ENCODE measurements around the gene FGF9. TPM values are rescaled to one million over a fixed set of nuclear protein-coding genes. Genes with fewer than 3 reads are reported as not detected.

The FGF9 gene
- under 1 TPM in 1 of 2 donors, not detected in 1; 0.05 TPM for total RNA-seq

DNA sequence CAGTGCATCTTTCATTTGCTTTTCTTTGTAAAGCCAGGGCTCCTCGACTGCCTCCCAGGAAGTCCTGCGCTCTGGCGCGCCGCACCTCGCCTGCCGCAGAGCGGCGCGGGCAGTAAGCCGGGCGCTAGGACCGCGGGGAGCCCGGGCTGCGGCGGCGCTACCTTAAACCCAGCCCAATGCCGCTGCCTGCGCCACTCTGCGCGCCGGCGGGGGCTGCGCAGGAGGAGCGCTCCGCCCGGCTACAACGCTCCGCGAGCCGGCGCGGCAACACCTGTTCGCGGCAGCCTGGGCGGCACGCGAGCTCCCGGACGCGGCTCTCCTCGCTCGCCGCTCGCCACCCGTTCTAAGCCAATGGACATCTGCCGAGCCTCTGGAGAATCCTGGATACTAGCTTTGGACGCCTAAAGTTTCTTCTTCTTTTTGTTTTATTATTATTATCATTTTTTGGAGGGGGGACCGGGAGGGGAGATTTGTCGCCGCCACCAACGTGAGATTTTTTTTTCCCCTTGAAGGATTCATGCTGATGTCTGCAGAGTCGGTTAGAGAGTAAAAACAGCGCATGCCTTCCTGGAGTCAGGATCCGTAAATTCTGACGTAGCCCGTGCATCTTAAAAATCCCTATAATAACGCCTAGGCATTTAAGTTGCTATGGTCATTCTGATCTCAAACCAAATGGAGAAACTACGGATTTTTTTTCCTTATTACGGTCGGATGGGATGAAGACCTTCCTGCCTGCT is at the start of gene FGF9:
FGF9 (plus strand) TSS at position 191 of the 737 bp plus-strand sequence. CDS start 840 bp downstream, outside the sequence.
- Mint-ChIP-seq H3K4me3 (peak within 1 kb of the TSS; percentile 89), H3K27me3 (peaks cover 22% of the 10 kb centered on the region), H3K4me1 (peaks cover 8% of the 10 kb centered on the region), H3K27ac (no peak within 1 kb of the TSS), H3K36me3 (ENCODE audit: low read depth) (no peaks in the 10 kb centered on the region), H3K9me3 (no peaks in the 10 kb centered on the region)
- peak; percentile 88 for ATAC-seq (replicated peaks)

DNA sequence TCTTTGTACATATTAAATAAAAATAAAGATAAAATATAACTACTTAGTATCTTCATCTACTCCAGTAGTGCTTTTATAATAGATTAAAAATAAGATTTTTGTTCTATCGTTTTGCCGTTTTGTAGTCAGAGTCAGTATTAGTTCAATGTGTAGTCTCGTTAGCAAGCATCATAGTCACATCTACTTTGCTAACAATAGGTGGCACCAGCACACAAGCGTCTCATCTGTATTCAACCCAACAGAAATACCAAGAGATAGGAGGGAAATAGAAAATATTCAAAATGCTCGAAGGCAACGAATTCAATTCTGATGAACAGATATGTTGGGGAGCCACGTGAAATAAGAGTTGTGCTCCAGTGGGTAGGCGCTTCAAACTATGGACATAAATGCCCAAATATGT is 45.5 kb upstream of the FGF9 start:
- no peak for ATAC-seq (replicated peaks)
- H3K36me3 Mint-ChIP-seq (ENCODE audit: low read depth): no peaks in the 10 kb centered on the region
- H3K9me3 Mint-ChIP-seq: no peaks in the 10 kb centered on the region
- no peak overlapping the region for H3K27ac Mint-ChIP-seq
- H3K4me1 Mint-ChIP-seq: no peaks in the 10 kb centered on the region
- no peak overlapping the region for H3K4me3 Mint-ChIP-seq
- H3K27me3 Mint-ChIP-seq: peaks cover 10% of the 10 kb centered on the region

DNA sequence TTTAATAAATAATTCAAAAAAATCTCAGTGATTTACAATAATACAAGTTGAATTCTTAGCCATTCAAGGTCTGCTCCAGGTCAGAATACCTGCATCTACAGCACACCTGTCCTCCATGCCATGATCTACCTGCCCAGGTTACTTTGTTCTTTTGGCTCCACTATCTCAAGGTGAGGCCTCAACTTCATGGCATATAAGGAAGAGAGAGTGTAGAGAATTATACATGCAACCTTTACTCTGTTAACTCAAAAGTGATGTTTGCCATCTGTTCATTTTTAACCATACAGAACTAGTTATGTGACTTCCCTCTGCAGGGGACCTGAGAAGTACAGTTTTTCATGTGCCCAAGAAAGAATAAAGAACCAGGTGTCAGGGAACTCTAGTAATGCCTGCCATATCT is 38.7 kb upstream of the FGF9 start:
- no peaks in the 10 kb centered on the region for H3K36me3 Mint-ChIP-seq (ENCODE audit: low read depth)

DNA sequence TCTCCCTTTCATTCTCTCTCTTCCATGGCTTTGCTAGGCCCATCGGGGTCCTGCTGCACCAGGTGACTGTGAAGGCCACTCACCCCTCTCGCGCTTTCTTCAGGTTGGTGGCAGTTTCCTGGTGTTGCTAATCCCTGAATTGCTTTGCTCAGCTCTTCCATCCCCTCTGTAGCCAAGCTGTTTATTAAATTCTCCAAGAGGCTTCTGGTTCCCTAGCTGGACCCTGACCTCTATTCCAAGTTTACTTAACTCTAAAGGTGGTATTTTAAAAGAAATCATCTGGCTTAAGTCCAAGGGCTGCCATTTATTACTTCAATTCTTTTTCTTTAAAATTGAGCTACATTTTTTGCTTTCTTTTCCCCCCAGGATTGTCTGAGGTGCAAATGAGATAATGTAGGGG is 34.2 kb upstream of the FGF9 start:
- Mint-ChIP-seq H3K27ac (no peak overlapping the region), H3K4me3 (no peak overlapping the region), H3K27me3 (peaks cover 4% of the 10 kb centered on the region), H3K36me3 (ENCODE audit: low read depth) (no peaks in the 10 kb centered on the region), H3K9me3 (peaks cover 4% of the 10 kb centered on the region), H3K4me1 (no peaks in the 10 kb centered on the region)
- ATAC-seq (replicated peaks): no peak

More for the DNA sequence above, 38.7 kb upstream of the FGF9 start:
- H3K4me1 Mint-ChIP-seq: no peaks in the 10 kb centered on the region
- H3K27me3 Mint-ChIP-seq: peaks cover 8% of the 10 kb centered on the region
- no peak overlapping the region for H3K27ac Mint-ChIP-seq
- no peak for ATAC-seq (replicated peaks)
- H3K9me3 Mint-ChIP-seq: peaks cover 7% of the 10 kb centered on the region
- H3K4me3 Mint-ChIP-seq: no peak overlapping the region

DNA sequence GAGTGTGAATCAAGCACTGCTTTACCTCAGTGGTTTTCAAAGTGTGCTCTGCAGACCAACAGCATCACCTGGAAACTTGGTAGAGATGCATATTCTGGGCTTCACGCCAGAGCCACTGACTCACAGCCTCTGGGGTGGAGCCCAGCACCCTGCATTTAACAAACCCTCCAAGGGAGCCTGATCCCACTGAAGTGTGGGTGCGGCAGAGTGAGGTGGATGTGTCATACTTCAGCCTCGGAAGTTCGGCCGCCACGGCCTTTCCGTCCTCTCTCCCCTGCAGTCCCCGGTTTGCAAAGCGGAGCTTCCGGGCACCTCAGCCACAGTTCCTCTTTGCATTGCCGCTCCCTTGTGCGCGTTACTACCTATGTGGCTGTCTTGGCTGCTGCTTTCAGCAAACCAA is 33.6 kb upstream of the FGF9 start:
- Mint-ChIP-seq H3K27ac (no peak overlapping the region), H3K4me3 (no peak overlapping the region), H3K9me3 (no peaks in the 10 kb centered on the region), H3K27me3 (no peaks in the 10 kb centered on the region), H3K4me1 (no peaks in the 10 kb centered on the region), H3K36me3 (ENCODE audit: low read depth) (no peaks in the 10 kb centered on the region)
- peak; percentile 82 for ATAC-seq (replicated peaks)

DNA sequence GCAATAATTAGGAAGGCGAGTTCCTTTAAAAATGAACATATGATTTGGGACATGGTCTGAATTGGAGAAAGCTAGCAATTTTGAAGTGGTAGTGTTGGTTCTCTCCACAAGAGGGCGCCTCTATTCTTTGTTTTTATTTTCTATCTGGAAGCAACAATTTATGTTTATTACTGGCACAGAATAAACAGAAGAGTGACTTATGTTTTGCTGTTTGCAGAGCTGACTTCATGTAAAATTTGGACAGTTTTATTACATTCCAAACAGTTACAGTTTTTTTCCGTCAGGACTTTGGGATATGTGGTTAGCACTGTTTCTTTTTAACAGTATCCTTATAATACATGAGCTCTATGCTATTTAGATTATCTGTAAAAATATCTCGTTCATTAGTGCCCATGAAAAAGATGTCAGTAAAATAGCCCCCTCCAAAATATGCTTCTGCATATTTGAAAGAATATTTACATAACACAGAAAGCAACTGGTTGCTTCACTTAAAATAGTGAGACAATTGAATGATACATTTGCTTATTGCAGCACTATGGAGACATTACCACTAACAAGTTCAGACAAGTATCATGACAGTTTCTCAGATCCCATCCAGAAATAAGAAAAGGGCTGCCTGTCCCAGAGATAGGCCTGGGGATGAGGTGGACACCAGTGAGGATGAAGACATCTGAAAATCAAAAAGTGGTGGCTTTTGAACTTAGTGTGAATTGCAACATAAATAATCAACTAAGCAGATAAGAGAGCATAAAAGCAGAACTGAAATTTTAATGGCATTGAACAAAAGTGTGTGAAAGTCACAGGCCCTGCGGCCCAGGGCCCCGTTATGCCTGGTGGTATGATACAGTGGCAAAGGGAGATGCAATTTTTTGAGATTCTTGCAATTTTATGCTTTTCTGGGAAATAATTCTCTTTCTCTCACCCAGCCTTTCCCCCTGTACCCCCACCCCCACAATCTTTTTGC is 32.3 kb upstream of the FGF9 start:
- ATAC-seq (replicated peaks): no peak
- no peaks in the 10 kb centered on the region for H3K4me1 Mint-ChIP-seq
- no peaks in the 10 kb centered on the region for H3K36me3 Mint-ChIP-seq (ENCODE audit: low read depth)
- no peaks in the 10 kb centered on the region for H3K27me3 Mint-ChIP-seq
- H3K9me3 Mint-ChIP-seq: no peaks in the 10 kb centered on the region
- no peak overlapping the region for H3K27ac Mint-ChIP-seq
- H3K4me3 Mint-ChIP-seq: no peak overlapping the region

DNA sequence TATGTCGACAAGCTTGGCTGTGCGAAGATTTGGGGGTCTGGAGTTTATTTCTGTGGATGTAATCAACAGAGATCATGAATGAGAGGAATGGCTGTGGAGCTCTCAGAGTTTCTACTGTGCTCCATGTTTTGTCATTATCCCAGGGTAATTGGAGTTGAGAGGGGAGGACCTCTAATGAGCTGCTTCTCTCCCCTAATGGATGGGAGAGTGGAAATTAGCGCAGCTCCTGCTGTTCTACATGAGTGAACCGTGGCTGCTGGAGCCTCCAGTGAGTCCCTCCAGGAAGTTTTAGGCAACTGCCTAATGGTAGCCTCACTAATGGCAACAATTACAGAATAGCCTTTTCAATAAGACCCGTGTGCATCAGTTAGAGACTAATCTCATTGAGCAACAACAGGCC is 31.3 kb upstream of the FGF9 start:
- ATAC-seq (replicated peaks): no peak
- no peaks in the 10 kb centered on the region for H3K4me1 Mint-ChIP-seq
- H3K36me3 Mint-ChIP-seq (ENCODE audit: low read depth): no peaks in the 10 kb centered on the region
- no peak overlapping the region for H3K4me3 Mint-ChIP-seq
- no peaks in the 10 kb centered on the region for H3K9me3 Mint-ChIP-seq
- no peak overlapping the region for H3K27ac Mint-ChIP-seq
- H3K27me3 Mint-ChIP-seq: no peaks in the 10 kb centered on the region

DNA sequence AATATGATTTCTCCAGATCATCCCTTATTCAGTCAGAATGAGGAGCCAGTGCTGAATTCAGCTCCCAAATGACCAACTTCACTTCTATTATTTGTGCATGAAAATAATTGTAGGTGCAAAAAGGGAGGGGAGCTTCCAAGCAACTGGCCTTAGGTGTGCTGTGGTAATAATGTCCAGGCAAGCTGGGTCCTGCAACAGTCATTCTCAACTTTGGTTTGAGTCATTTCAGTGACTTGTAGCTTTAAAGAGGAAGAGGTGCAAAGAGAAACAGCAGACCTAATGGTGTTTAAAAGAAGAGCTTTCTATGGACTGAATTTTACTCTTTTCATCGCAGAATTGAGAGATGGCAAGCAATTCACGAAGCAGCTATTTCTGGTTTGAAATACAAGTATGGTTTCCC is 29.2 kb upstream of the FGF9 start:
- H3K9me3 Mint-ChIP-seq: no peaks in the 10 kb centered on the region
- H3K27ac Mint-ChIP-seq: no peak overlapping the region
- H3K27me3 Mint-ChIP-seq: no peaks in the 10 kb centered on the region
- H3K4me1 Mint-ChIP-seq: no peaks in the 10 kb centered on the region
- H3K36me3 Mint-ChIP-seq (ENCODE audit: low read depth): no peaks in the 10 kb centered on the region
- no peak overlapping the region for H3K4me3 Mint-ChIP-seq
- no peak for ATAC-seq (replicated peaks)

DNA sequence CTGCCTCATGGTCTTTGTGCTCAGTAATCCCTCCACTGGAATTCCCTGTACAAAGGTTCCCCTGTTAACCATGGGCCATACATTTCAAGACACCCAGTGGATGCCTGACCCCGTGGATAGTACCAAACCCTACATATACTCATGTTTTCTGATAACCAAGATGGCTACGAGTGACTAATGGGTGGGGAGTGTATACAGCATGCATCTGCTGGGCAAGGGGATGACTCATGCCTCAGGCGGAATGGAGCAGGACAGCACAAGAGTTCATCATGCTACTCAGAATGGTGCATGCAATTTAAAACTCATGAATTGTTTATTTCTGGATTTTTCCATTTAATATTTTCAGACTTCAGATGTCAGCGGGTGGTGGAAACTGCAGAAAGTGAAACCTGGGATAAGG is 13.3 kb upstream of the FGF9 start:
- Mint-ChIP-seq H3K4me3 (no peak overlapping the region), H3K9me3 (peaks cover 6% of the 10 kb centered on the region), H3K36me3 (ENCODE audit: low read depth) (no peaks in the 10 kb centered on the region), H3K27ac (no peak overlapping the region), H3K27me3 (peaks cover 30% of the 10 kb centered on the region), H3K4me1 (no peaks in the 10 kb centered on the region)
- peak; percentile 51 for ATAC-seq (replicated peaks)

DNA sequence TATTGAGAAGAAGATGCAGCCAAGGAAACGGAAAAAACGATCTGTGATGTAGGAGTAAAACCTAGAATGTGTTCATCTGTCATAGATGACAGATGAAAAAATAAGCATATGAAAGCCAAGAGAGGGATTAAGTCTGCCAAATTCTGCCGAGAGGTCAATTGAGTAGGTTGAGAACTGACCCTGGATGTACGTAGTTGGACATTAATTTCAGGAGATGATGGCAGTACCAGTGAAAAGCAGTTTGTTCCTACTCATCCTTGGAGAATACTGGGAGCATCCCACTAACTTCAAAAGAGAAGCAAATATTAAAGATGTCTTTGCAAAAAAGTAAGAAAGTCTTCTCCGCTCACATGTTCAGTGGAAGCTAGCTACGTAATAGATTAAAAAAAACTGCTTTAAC is 11.8 kb upstream of the FGF9 start:
- H3K36me3 Mint-ChIP-seq (ENCODE audit: low read depth): no peaks in the 10 kb centered on the region
- no peak overlapping the region for H3K27ac Mint-ChIP-seq
- ATAC-seq (replicated peaks): no peak
- H3K27me3 Mint-ChIP-seq: peaks cover 30% of the 10 kb centered on the region
- H3K9me3 Mint-ChIP-seq: peaks cover 6% of the 10 kb centered on the region
- no peak overlapping the region for H3K4me3 Mint-ChIP-seq
- no peaks in the 10 kb centered on the region for H3K4me1 Mint-ChIP-seq

DNA sequence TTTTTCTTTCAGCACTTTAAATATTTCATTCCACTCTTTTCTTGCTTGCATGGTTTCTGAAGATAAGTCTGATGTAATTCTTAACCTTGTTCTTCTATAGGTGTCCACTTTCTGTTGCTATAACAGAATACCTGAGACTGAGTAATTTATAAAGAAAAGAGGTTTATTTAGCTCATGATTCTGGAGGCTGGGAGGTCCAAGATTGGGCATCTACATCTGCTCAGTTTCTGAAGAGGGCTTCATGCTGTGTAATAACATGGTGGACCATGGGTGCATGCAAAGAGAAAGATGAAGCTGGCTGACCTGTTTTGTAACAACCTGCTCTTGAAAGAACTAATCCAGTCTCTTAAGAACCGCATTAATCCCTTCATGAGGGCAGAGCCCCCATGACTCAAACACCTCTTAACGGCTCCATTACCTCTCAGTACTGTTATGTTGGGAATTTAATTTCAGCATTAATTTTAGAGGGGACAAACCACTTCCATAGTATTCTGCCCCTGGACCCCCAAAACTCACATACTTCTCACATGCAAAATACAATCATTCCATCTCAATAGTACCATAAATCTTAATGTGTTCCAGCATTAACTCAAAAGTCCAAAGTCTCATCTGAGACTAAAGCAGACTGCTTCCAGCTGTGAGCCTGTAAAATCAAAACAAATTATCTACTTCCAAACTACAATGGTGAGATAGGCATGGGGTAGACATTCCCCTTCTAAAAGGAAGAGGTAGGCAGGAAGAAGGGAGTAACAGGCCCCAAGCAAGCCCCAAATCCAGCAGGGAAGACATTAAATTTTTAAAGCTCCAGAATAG is 9.6 kb upstream of the FGF9 start:
- Mint-ChIP-seq H3K36me3 (ENCODE audit: low read depth) (no peaks in the 10 kb centered on the region), H3K4me1 (no peaks in the 10 kb centered on the region), H3K27me3 (peaks cover 26% of the 10 kb centered on the region), H3K27ac (no peak overlapping the region), H3K4me3 (no peak overlapping the region), H3K9me3 (no peaks in the 10 kb centered on the region)
- no peak for ATAC-seq (replicated peaks)

DNA sequence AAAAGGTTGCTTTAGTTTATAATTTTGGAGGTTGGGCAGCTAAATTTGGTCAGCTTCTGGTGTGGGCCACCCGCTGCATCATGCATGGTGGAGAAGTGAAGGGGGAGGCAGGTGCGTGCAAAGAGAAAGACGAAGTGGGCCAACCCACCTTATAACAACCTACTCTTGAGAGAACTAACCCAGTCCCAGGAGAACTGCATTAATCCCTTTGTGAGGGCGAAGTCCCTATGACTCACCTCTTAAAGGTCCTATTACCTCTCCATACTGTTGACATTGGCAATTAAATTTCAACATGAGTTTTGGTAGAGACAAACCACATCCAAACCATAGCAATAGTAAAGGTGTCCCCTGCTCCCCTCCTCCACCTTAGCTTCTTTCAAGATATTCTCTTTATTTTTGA is 7.7 kb upstream of the FGF9 start:
- H3K27ac Mint-ChIP-seq: no peak overlapping the region
- no peaks in the 10 kb centered on the region for H3K36me3 Mint-ChIP-seq (ENCODE audit: low read depth)
- no peaks in the 10 kb centered on the region for H3K9me3 Mint-ChIP-seq
- H3K4me3 Mint-ChIP-seq: no peak overlapping the region
- peaks cover 17% of the 10 kb centered on the region for H3K27me3 Mint-ChIP-seq
- H3K4me1 Mint-ChIP-seq: no peaks in the 10 kb centered on the region
- ATAC-seq (replicated peaks): no peak

DNA sequence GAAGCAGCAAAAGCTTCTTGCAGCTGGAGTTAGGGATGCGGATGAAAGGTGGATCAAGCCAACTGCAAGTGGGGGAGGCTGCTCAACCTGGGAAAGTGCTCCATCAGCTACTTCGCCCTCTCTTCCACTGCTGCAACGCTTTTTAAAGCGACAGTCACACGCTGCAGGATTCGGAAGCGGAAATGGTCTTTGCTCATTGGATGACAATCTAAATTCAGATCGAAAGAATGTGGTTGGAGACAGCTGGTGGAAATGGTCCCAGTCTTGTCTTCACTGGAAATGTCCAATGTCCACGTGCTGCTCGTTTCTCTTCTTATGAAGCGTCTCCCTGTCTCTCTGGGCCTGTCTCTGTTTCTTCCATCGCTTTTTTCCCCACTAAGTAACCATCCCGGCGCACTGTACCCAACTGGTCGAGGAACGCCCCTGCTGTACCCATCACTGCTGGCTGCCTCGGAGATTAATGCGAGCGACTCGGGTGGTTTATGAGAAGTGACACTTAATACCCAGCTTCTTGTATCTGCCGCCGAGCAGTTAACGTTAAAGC is 2.1 kb upstream of the FGF9 start:
- Mint-ChIP-seq H3K36me3 (ENCODE audit: low read depth) (no peaks in the 10 kb centered on the region), H3K27me3 (peaks cover 21% of the 10 kb centered on the region), H3K27ac (peak overlapping the region; percentile 54), H3K4me3 (peak overlapping the region; percentile 89), H3K9me3 (no peaks in the 10 kb centered on the region), H3K4me1 (peaks cover 8% of the 10 kb centered on the region)
- ATAC-seq (replicated peaks): no peak

Data from activated T-helper 17 cell treated with anti-CD3 and anti-CD28 coated beads, Interleukin-2, amount 50 U/mL, for 72 hours (primary cell).